K562 treated with DMSO at 1 percent for 12 hours (cell line): ENCODE data around the gene SLC51B. TPM values are rescaled to one million over a fixed set of nuclear protein-coding genes. Genes with fewer than 3 reads are reported as not detected.

Source experiments
- total RNA-seq: library from RNA; unstranded; fragments of 300-600 nt; gene quantifications from 2 replicates; pipeline ENCODE4 v1.2.3, GENCODE V29; 2022; ENCODE audit not compliant: insufficient read depth

Gene SLC51B
- not detected in 2 replicates for total RNA-seq

GRCh38 chr15:65044724-65045481 lies at the start of gene SLC51B:
Gene SLC51B (plus strand): TSS chr15:65045387. CDS start chr15:65050005, 4,618 bp downstream.

GRCh38 chr15:65028921-65029735 lies 16.1 kb upstream of the SLC51B start, which contains the start of gene MTFMT:
Gene MTFMT (minus strand): TSS chr15:65029639. CDS start chr15:65029613, 26 bp downstream.

GRCh38 chr15:65067645-65068402 lies 22.6 kb downstream of the SLC51B start, which contains the start of gene RASL12:
Gene RASL12 (minus strand): TSS chr15:65067991. CDS start chr15:65067835, 156 bp downstream.

GRCh38 chr15:65076486-65077290 lies 31.5 kb downstream of the SLC51B start, which contains the start of gene KBTBD13:
Gene KBTBD13 (plus strand): TSS chr15:65076746. CDS start chr15:65076816, 70 bp downstream.

Other genes starting within 250 kb of the SLC51B start
- gene PIF1, start 219.7 kb upstream of the SLC51B start, total RNA-seq: 15.0 and 16.6 TPM in 2 replicates
- gene PLEKHO2, start 203.5 kb upstream of the SLC51B start, total RNA-seq: 7.5 and 13.0 TPM in 2 replicates
- gene ANKDD1A, start 133.5 kb upstream of the SLC51B start, total RNA-seq: 1.00 TPM in 1 of 2 replicates, not detected in the other
- gene SPG21, start 55.5 kb upstream of the SLC51B start, total RNA-seq: 67.4 and 100 TPM in 2 replicates
- gene MTFMT, start 15.7 kb upstream of the SLC51B start, total RNA-seq: 8.3 and 14.3 TPM in 2 replicates
- gene RASL12, start 22.6 kb downstream of the SLC51B start, total RNA-seq: not detected in 2 replicates
- not detected in 2 replicates for gene KBTBD13, start 31.4 kb downstream of the SLC51B start, total RNA-seq
- gene UBAP1L, start 69.8 kb downstream of the SLC51B start, total RNA-seq: 0.81 and 1.6 TPM in 2 replicates
- 24.1 and 42.2 TPM in 2 replicates for gene PDCD7, start 88.4 kb downstream of the SLC51B start, total RNA-seq
- gene CLPX, start 140.0 kb downstream of the SLC51B start, total RNA-seq: 13.3 and 43.4 TPM in 2 replicates
- not detected in 2 replicates for gene CILP, start 166.1 kb downstream of the SLC51B start, total RNA-seq
- 11.2 and 21.3 TPM in 2 replicates for gene PARP16, start 241.5 kb downstream of the SLC51B start, total RNA-seq